KBM-7 (cell line): ENCODE results near the gene TXNDC17.
"Not testable (repeated sequence)": the region's sequence is repeated elsewhere in the genome, so short reads cannot be mapped to it uniquely, and the experiment has no call there.

Source experiments
- DNase-seq: peaks from one replicate; pipeline ENCODE4 v3.0.0-alpha.2; 2015
- in situ Hi-C: fragments of 300-500 bp; cut with MboI; formaldehyde crosslinking; loops from 2 replicates; pipeline ENCODE4 v1.14.3; 2020; ENCODE audit warnings: low sequenced_read_pairs, low pct_unique_long_range_greater_than_20kb, mixed read lengths

Gene TXNDC17

DNA sequence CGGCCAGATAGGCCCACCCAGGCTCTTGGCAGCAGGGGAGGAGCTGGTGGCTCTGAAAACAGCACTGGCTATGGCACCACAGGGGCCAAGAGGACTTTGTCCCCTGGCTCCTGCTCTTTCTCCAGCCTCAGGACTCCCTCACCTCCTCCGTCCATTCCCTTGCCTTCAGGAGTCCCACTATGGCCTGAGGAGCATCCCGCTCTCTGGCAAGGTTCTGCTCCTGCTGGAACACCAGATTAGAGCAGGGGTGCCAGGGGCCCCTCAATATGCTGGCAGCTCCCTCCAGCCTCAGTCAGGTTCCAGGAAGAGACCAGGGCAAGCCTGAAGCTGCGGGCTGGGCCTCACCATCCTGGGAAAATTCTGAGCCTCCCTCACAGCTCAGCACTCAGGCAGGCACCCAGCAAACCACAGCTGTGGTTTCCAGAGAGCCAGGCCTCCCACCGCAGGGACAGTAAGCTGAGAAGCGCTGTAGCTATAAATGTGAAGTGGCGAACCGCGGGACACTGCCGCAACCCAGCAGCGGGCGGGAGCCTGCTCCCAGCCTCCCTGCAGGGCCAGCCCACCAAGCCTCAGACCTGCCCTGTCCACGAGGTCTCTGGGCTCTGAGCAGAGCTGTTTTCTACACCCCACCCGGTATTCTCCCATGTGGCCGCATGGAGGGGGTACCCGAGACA is 36.4 kb downstream of the TXNDC17 start:
- DNase-seq = peak; percentile 68
- in situ Hi-C loops = no loop called here

GRCh38 chr17:6677946-6678345 is 37.1 kb downstream of the TXNDC17 start:
- in situ Hi-C loops = no loop called here
- DNase-seq = no peak

DNA sequence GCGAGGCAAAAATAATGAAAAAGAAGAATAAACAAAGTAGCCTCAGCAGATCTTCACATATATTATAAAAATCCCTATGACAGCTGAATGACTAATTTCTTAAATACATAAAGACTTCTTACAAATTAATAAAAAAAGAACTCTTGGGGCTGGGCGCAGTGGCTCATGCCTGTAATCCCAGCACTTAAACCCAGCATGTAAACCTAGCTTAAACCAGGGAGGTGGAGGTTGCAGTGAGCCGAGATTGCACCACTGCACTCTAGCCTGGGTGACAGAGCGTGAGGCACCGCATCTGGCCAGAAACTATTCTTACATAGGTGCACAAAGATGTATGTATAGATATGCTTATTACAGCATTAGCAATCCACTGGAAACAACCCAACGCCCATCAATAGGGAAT is 38.4 kb downstream of the TXNDC17 start:
- no peak for DNase-seq

GRCh38 chr17:6681176-6681575 is 40.3 kb downstream of the TXNDC17 start:
- in situ Hi-C loops = no loop called here
- no peak for DNase-seq

More for the DNA sequence above, 38.4 kb downstream of the TXNDC17 start:
- in situ Hi-C loops = no loop called here

DNA sequence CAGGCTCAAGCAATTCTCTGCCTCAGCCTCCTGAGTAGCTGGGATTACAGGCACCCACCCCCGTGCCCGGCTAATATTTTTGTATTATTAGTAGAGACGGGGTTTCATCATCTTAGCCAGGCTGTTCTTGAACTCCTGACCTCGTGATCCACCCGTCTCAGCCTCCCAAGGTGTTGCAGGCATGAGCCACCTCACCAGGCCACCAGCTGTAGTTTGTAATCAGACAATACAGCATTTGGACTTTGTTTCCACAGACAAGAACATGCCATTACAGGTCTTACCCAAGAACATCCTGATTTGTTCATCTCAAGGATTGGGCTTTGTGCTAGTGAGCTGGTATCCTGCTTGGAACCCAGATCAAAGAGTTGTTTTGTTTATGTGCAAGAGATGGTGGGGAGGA is 40.8 kb downstream of the TXNDC17 start:
- DNase-seq = no peak
- in situ Hi-C loops = no loop called here

- DNase-seq = no peak
- in situ Hi-C loops = no loop called here
Measured at GRCh38 chr17:6682339-6682738, 41.5 kb downstream of the TXNDC17 start.

GRCh38 chr17:6683081-6683684 is 42.3 kb downstream of the TXNDC17 start:
- in situ Hi-C loops = no loop called here
- no peak for DNase-seq

- DNase-seq = no peak
- in situ Hi-C loops = no loop called here
Measured at GRCh38 chr17:6683730-6684459, 43.0 kb downstream of the TXNDC17 start.

DNA sequence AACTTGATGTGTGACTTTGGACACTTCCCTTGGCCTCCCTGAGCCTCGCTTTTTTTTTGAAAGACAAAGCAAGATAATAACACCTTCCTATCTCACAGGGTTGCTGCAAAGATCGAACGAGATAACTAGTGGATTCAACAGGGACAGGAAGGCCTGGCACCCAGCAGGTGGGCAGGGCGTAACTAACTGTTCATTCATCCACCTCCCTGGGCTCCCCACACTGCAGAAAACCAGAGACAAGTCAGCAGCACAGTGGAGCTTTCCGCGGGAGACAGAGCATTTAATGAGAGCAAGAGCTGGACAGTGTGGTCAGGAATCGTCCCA is 43.6 kb downstream of the TXNDC17 start:
- DNase-seq = no peak
- in situ Hi-C loops = no loop called here

DNA sequence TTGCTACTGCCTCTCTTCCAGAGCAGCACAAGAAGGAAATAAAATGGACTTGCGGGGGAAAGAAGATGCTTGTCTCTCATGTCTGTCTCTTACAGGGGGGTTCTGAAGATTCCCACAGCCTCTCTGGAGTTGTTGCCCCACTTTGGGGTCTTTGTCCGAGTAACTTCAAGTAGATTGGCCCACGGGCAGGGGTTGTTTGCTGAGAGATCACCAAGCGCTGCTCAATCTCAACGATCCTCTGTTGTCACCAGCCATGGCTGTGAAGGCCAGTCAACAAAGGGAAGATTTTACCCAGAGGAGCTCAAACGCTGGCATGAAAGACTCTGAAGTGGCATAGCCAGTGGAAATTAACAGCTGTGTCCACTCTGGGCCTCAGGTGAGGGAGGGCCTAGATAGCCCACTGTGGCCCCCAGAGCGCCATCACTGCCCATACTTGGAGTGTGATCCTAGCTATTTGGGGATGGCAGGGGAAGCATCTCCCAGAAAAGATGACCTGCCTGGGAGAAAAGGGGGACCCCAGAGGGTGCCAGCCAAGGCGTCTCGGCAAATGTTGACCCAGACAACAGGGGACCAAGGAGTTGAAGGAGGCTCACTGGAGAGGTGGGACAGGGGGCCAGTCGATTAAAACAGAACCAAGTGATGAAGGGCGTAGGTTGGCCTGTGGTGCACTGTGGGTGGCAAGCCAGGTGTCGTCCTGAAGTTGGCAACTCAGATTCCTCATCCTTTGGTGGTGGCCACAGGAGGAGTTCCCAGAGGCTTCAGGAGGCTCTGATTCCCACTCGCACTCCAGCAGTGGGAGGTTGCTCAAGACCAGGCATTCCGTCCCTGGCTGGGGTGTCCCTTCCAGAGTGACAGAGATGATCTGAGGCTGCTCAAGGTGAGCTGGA is 44.3 kb downstream of the TXNDC17 start:
- no peak for DNase-seq
- in situ Hi-C loops = no loop called here

DNA sequence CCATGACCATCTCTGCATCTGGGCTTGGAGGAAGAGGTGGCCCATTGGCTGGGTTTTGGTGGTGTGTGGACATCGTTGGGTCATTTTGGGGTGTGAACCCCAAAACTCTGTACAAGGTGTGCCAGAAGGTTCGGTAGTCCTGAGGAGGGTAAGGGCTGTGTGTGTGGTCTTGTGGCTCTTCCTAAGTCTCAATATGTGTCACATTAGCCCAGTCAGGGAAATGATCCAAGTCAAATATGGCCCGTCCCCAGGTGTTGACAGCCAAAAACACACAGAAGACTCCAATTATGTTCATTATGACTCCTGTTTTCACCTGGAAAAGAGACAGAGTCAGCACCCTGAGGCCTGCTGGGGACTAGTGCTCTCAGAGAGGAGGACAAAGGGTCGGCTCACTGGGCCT is 45.2 kb downstream of the TXNDC17 start:
- DNase-seq = no peak
- in situ Hi-C loops = no loop called here

GRCh38 chr17:6688944-6689343 is 48.1 kb downstream of the TXNDC17 start:
- DNase-seq = no peak
- in situ Hi-C loops = no loop called here

DNA sequence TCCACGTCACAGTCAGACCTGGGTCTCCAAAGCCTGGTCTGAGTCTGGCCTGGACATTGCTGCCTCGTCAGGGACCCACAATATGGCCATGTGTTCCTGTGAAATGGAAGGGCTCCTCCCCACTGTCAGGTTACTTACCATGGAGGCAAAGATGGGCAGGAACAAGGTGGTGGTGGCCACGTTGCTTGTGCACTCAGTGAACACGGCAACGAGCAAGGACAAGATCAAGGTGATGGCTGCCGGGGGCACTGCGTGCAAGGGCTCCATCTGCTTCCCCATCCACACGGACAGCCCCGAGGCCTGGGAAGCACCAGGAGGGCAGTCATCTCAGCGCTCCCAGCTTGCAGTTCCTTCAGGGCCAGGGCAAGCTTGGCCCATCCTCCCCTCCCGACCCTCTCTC is 49.8 kb downstream of the TXNDC17 start:
- in situ Hi-C loops = no loop called here
- DNase-seq = no peak

- in situ Hi-C loops = no loop called here
- no peak for DNase-seq
Measured at GRCh38 chr17:6691546-6691945, 50.7 kb downstream of the TXNDC17 start.

GRCh38 chr17:6691958-6692357 is 51.1 kb downstream of the TXNDC17 start:
- DNase-seq, in situ Hi-C loops: not testable (repeated sequence)
